Gastrocnemius medialis (tissue), 4 donors: Measurements from ENCODE around the gene ANKRD65. TPM values are rescaled to one million over a fixed set of nuclear protein-coding genes. Genes with fewer than 3 reads are reported as not detected.
A peak's percentile ranks its signal among the peaks of the same experiment; 100 is the strongest.

ENCODE experiments used
- ATAC-seq, 2 donors: fragments of 150-250 bp; one replicate each; pipeline ENCODE4 v1.9.1; 2016
- DNase-seq, 2 donors: peaks; one replicate each; pipeline ENCODE4 v3.0.0-alpha.2; 2019
- H3K27ac ChIP-seq, 4 donors: fragments of 200-600 bp; sonication (generic); 1 replicate in 1 of 4; 2 replicates in 3 of 4; pipeline ENCODE4 v1.5.1; 2016 to 2018; ENCODE audit warnings: mild to moderate bottlenecking in 2 of 4, moderate library complexity in 1 of 4
- H3K27me3 ChIP-seq, 3 donors: fragments of 200-600 bp; sonication (generic) in 2 of 3; 1 replicate in 1 of 3; 2 replicates in 2 of 3; pipeline versions ENCODE4 v1.5.1 to v1.6.0; 2016 to 2019; ENCODE audit warnings: mild to moderate bottlenecking in 1 of 3, moderate library complexity in 1 of 3
- H3K36me3 ChIP-seq, 2 donors: fragments of 200-600 bp; sonication (generic) in 1 of 2; one replicate each; pipeline ENCODE4 v1.5.1; 2017 to 2018
- H3K4me1 ChIP-seq, 2 donors: fragments of 200-600 bp; sonication (generic) in 1 of 2; one replicate each; pipeline ENCODE4 v1.5.1; 2016 to 2017; ENCODE audit warnings: mild to moderate bottlenecking in 2 of 2
- H3K4me3 ChIP-seq, 4 donors: fragments of 200-600 bp; sonication (generic) in 3 of 4; 1 replicate in 1 of 4; 2 replicates in 3 of 4; pipeline ENCODE4 v1.5.1; 2016 to 2019; ENCODE audit warnings: mild to moderate bottlenecking in 2 of 4
- H3K9me3 ChIP-seq, 3 donors: fragments of 200-600 bp; sonication (generic) in 2 of 3; 1 replicate in 1 of 3; 2 replicates in 2 of 3; pipeline ENCODE4 v1.5.1; 2016 to 2019
- POLR2A ChIP-seq, 2 donors: fragments of 450-650 bp; IDR thresholded peaks; one replicate each; pipeline ENCODE4 v1.6.1; 2017; ENCODE audit warnings: antibody characterized with exemption in 2 of 2, mild to moderate bottlenecking in 2 of 2, moderate library complexity in 2 of 2
- in situ Hi-C, 4 donors: fragments of 200-750 bp; cut with MboI; loops; one replicate each; pipeline versions ENCODE4 v1.15.0 to v1.8.0; 2017; ENCODE audit warnings: low sequenced_read_pairs in 4 of 4
- intact Hi-C: fragments of 100-400 bp; cut with DNase I; formaldehyde crosslinking; loops from one replicate; pipeline ENCODE4 v1.15.1; 2023; ENCODE audit warnings: low total_unique reads
- total RNA-seq, 4 donors: library from RNA; depleted of rRNA; stranded (reverse); fragments of >200 nt; gene quantifications; one replicate each; pipeline versions ENCODE4 v1.1.0 to v1.2.3, GENCODE V29; 2016
- TF ChIP-seq, protein P1 (sequence below), 5 experiments: fragments of 450-650 bp in 3 of 5; fragments of 200-600 bp in 2 of 5; sonication (generic) in 2 of 5; IDR thresholded peaks in 4 of 5; conservative IDR thresholded peaks in 1 of 5; 1 replicate in 4 of 5; 2 replicates in 1 of 5; pipeline ENCODE4 v1.5.1; 2016 to 2019; ENCODE audit warnings: antibody characterized with exemption in 5 of 5, mild to moderate bottlenecking in 3 of 5, moderate library complexity in 3 of 5

Gene ANKRD65
- total RNA-seq, 4 donors from 2014 or later, result 0.16 to 1.8 (median 1.3) TPM

DNA sequence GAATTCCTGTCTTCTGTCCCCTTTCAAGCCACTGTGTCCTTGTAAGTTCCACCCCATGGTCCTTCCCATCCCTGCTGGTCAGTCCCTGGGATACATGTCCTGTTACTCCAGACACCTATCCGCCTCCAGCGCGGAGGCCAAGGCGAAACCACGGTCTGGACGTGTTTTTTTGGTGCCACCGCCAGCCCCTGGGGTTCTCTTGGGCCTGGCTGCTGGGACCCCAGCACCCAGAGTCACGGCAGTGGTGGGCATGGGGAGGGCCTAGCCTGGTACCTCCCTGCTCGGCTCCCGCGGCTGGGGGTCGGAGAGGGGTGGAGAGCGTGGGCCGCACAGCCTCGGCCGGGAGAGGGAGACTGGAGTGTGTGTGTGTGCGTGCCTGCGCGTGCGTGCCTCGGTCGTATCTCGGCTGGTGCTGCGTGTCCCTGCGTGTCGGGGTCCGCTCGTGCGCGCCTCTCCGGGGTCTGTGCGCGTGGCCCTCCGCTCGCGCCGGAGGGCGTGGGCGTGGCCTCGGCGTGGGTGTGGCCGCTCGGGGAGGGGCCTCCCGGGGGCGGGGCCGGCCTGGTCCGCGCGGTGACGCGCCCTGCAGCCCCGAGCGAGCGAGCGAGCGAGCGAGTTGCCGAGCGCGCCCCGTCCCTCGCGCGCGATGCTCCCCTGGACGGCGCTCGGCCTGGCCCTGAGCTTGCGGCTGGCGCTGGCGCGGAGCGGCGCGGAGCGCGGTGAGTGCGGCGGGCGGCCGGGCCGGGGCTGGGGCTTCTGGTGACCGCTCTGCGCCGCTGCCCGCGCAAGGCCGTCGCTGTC, 14.2 kb upstream of the ANKRD65 start, which contains the start of gene VWA1:
Gene VWA1, plus strand, starts transcription at position 585 of the 798 bp plus-strand sequence. Its CDS starts 59 bp downstream, at position 644.
- in situ Hi-C loops (no loop called here), intact Hi-C loops (no loop called here)
- TF ChIP-seq, protein P1, sequence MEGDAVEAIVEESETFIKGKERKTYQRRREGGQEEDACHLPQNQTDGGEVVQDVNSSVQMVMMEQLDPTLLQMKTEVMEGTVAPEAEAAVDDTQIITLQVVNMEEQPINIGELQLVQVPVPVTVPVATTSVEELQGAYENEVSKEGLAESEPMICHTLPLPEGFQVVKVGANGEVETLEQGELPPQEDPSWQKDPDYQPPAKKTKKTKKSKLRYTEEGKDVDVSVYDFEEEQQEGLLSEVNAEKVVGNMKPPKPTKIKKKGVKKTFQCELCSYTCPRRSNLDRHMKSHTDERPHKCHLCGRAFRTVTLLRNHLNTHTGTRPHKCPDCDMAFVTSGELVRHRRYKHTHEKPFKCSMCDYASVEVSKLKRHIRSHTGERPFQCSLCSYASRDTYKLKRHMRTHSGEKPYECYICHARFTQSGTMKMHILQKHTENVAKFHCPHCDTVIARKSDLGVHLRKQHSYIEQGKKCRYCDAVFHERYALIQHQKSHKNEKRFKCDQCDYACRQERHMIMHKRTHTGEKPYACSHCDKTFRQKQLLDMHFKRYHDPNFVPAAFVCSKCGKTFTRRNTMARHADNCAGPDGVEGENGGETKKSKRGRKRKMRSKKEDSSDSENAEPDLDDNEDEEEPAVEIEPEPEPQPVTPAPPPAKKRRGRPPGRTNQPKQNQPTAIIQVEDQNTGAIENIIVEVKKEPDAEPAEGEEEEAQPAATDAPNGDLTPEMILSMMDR (IDR thresholded peaks at IDR 0.05 in 4 of 5, conservative IDR thresholded peaks at IDR 0.05 in 1 of 5), result no peak
- no peak for TF ChIP-seq POLR2A (IDR thresholded peaks at IDR 0.05)
- peaks cover 0 to 24% (median 9%) of the 10 kb centered on the region in 3 donors for H3K27me3 ChIP-seq
- peak in 1 of 2 donors; percentile 39 for DNase-seq
- peak; percentile 56 to 62 for ATAC-seq
- peak within 1 kb of the TSS; percentile 44 to 62 (median 53) for H3K4me3 ChIP-seq
- no peaks in the 10 kb centered on the region for H3K9me3 ChIP-seq
- peak within 1 kb of the TSS; percentile 76 to 81 (median 78) for H3K27ac ChIP-seq
- peaks cover 23 to 57% of the 10 kb centered on the region in 2 donors for H3K4me1 ChIP-seq
- no peaks in the 10 kb centered on the region for H3K36me3 ChIP-seq

DNA sequence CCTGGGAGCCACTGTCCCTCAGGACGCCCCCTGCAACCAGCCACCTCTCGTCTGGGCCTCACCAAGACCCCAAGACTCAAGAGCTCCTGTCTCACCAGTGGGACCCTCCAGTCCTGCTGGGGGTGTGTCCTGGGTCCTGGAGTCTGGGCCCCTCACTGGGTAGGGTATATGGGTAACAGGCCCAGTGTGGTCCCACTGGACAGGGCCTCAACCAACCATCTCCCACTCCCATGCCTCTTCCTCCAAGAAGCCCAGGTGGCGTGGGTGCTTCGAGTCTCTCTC, 13.7 kb upstream of the ANKRD65 start:
- peak overlapping the region; percentile 76 to 81 (median 78) for H3K27ac ChIP-seq
- intact Hi-C loops, result no loop called here
- H3K4me3 ChIP-seq, result peak overlapping the region in 3 of 4 donors; percentile 44 to 62 (median 50)
- no peaks in the 10 kb centered on the region for H3K9me3 ChIP-seq
- TF ChIP-seq POLR2A (IDR thresholded peaks at IDR 0.05), result no peak
- TF ChIP-seq, protein P1 (IDR thresholded peaks at IDR 0.05 in 4 of 5, conservative IDR thresholded peaks at IDR 0.05 in 1 of 5), result no peak
- in situ Hi-C loops, result no loop called here
- H3K36me3 ChIP-seq, result no peaks in the 10 kb centered on the region
- no peak for ATAC-seq
- H3K27me3 ChIP-seq, result peaks cover 0 to 24% (median 9%) of the 10 kb centered on the region in 3 donors
- peaks cover 28 to 62% of the 10 kb centered on the region in 2 donors for H3K4me1 ChIP-seq
- no peak for DNase-seq

DNA sequence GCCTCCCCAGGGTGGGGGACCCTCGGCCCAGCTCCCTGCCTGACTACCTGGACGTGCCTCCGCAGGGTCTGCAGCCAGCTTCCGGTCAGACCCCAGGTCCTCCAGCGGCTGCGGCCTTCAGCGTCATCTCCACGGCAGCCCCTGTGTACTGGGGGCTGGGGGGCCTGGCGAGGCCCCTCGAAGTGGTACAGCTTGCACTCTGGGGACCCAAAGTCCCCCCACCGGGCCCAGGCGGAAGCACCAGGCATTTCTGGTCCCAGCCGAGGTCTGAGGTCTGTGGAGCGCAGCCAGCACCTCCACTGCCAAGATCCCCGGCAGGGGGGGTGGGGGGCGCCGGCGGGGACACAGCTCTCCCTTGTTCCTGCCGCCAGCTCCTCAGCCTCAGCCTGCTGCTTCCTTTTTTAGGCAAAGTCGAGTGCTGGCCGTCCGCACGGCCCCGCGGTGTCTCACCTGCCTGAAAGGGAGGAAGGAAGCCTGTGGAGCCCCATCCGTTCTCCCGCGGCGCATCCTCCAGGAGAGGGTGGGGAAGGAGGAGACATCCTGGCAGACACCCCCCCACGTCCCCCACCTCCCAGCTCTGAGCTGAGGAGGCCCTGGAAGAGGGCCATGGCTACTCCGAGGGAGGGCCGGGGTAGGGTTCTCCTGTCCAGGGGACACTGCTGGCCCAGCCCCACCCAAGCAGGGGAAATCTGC, 13.2 kb upstream of the ANKRD65 start:
- intact Hi-C loops, result no loop called here

DNA sequence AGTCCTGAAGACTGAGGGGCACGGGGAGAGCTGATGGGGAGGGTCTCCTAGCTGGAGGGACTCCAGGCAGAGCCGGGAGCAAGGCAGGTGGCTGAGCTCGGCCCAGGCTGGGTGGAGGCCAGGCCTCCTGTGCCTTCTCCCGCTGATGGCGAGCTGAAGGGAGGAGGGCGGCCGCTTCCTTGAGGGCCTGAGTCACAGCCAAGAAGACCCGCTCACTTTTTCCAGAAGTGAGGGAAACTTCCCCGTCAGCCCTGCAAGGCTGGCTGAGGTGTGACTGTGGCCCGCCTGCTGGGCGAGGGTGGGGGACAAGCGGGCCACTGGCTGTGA, 12.7 kb upstream of the ANKRD65 start:
- peak overlapping the region in 3 of 4 donors; percentile 11 to 28 (median 21) for H3K4me3 ChIP-seq
- DNase-seq (no peak), ATAC-seq (no peak)
- peak overlapping the region; percentile 76 to 81 (median 78) for H3K27ac ChIP-seq
- H3K4me1 ChIP-seq, result peaks cover 32 to 64% of the 10 kb centered on the region in 2 donors
- H3K27me3 ChIP-seq, result peaks cover 0 to 24% (median 12%) of the 10 kb centered on the region in 3 donors
- intact Hi-C loops, result no loop called here
- in situ Hi-C loops, result no loop called here
- no peak for TF ChIP-seq POLR2A (IDR thresholded peaks at IDR 0.05)
- TF ChIP-seq, protein P1 (IDR thresholded peaks at IDR 0.05 in 4 of 5, conservative IDR thresholded peaks at IDR 0.05 in 1 of 5), result no peak
- H3K9me3 ChIP-seq, result no peaks in the 10 kb centered on the region
- H3K36me3 ChIP-seq, result no peaks in the 10 kb centered on the region

More for the DNA sequence above, 13.2 kb upstream of the ANKRD65 start:
- TF ChIP-seq POLR2A (IDR thresholded peaks at IDR 0.05), result no peak
- TF ChIP-seq, protein P1 (IDR thresholded peaks at IDR 0.05 in 4 of 5, conservative IDR thresholded peaks at IDR 0.05 in 1 of 5), result no peak
- H3K27me3 ChIP-seq, result peaks cover 0 to 24% (median 9%) of the 10 kb centered on the region in 3 donors
- no peaks in the 10 kb centered on the region for H3K9me3 ChIP-seq
- ATAC-seq (no peak), DNase-seq (no peak)
- in situ Hi-C loops, result no loop called here
- H3K4me1 ChIP-seq, result peaks cover 32 to 64% of the 10 kb centered on the region in 2 donors
- H3K27ac ChIP-seq, result peak overlapping the region; percentile 76 to 81 (median 78)
- H3K4me3 ChIP-seq, result peak overlapping the region in 3 of 4 donors; percentile 11 to 28 (median 21)
- no peaks in the 10 kb centered on the region for H3K36me3 ChIP-seq
